ENCODE data around the gene TMOD2. TPM values are rescaled to one million over a fixed set of nuclear protein-coding genes. Genes with fewer than 3 reads are reported as not detected.

The TMOD2 gene
- total and polyA plus RNA-seq, 11 donors = 1.3 to 10.9 (median 6.1) TPM

DNA sequence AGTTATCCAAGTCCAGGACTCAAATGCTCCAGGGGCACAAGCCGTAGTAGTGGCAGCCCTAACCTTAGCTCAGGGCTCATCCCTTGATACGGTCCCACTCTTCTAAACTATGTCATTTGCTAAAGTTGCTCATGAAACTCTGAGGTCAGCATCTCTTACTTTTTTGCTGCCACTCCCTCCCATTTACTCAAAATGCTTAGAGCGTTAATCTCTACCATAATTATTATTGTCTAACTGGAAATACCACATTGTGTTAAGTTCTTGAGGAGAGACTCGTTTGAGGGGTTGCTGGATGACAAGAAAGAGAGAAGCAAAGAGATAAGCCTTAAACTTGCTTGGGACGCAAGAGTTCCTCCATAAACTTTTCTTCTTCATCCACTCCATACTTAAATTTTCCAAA, 51.2 kb downstream of the TMOD2 start:
- no peaks in the 10 kb centered on the region for H3K27me3 ChIP-seq
- intact Hi-C loops (cut with DNase I) = no loop called here
- no peak overlapping the region for H3K27ac ChIP-seq
- 95 to 97% (median 97%) methylated on average over 5 of the region's 5 CpGs for WGBS, 4 donors
- ATAC-seq (no peak), DNase-seq (no peak)
- peaks cover 0 to 5% (median 0%) of the 10 kb centered on the region in 12 donors for H3K4me1 ChIP-seq
- TF ChIP-seq POLR2A (IDR thresholded peaks at IDR 0.05) = no peak
- TF ChIP-seq, protein P1, sequence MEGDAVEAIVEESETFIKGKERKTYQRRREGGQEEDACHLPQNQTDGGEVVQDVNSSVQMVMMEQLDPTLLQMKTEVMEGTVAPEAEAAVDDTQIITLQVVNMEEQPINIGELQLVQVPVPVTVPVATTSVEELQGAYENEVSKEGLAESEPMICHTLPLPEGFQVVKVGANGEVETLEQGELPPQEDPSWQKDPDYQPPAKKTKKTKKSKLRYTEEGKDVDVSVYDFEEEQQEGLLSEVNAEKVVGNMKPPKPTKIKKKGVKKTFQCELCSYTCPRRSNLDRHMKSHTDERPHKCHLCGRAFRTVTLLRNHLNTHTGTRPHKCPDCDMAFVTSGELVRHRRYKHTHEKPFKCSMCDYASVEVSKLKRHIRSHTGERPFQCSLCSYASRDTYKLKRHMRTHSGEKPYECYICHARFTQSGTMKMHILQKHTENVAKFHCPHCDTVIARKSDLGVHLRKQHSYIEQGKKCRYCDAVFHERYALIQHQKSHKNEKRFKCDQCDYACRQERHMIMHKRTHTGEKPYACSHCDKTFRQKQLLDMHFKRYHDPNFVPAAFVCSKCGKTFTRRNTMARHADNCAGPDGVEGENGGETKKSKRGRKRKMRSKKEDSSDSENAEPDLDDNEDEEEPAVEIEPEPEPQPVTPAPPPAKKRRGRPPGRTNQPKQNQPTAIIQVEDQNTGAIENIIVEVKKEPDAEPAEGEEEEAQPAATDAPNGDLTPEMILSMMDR (IDR thresholded peaks at IDR 0.05) = no peak
- H3K4me3 ChIP-seq = no peak overlapping the region
- peaks cover 0 to 47% (median 19%) of the 10 kb centered on the region in 9 donors for H3K36me3 ChIP-seq
- H3K9me3 ChIP-seq = no peaks in the 10 kb centered on the region

DNA sequence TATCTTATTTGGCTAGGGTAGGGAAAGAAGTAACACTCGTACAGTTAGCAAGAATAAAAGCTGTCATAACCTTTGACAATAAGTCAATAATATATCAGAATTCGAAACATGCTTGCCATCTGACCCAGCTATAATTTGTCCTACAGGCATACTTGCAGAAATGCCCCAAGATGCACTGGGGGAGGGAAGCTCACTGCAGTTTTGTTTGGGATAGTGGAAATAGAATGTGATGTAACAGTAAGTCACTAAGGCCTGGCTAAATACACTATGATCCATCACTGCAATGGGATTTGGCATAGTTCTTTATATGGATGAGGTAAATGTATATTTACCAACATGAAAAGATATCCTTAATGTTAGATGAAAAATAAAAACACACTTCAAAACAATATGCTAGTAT, 52.6 kb downstream of the TMOD2 start:
- no peak for DNase-seq
- TF ChIP-seq, protein P1 (IDR thresholded peaks at IDR 0.05) = no peak
- no peak for ATAC-seq
- intact Hi-C loops (cut with DNase I) = no loop called here
- H3K9me3 ChIP-seq = no peaks in the 10 kb centered on the region
- H3K4me3 ChIP-seq = no peak overlapping the region
- H3K27ac ChIP-seq = no peak overlapping the region
- H3K27me3 ChIP-seq = no peaks in the 10 kb centered on the region
- 91 to 99% (median 95%) methylated on average over 2 of the region's 2 CpGs for WGBS, 4 donors
- H3K36me3 ChIP-seq = peaks cover 0 to 49% (median 24%) of the 10 kb centered on the region in 9 donors
- peaks cover 0 to 5% (median 0%) of the 10 kb centered on the region in 12 donors for H3K4me1 ChIP-seq

DNA sequence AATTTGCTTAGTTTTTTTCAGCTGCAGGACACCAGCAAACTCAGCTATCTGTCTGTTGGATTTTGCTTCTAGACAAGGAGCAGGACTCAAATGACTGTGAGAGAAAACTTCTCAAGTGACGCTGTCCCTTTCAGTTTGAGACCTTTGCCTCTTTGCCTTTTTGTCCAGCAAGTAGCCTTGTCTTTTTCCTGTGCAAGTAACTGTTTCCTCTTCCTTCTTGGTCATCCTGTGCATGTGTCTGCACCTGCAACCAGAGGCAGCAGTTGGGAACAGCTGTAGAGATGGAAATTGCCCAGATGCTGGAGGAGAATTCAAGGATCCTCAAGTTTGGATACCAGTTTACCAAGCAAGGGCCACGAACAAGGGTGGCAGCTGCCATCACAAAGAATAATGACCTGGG, 54.7 kb downstream of the TMOD2 start:
- WGBS, 4 donors = 64 to 81% (median 76%) methylated on average over 2 of the region's 2 CpGs
- Histone ChIP-seq H3K4me1 (peaks cover 0 to 5% (median 0%) of the 10 kb centered on the region in 12 donors), H3K27ac (peak overlapping the region in 2 of 12 donors; percentile 24), H3K36me3 (peaks cover 0 to 60% (median 22%) of the 10 kb centered on the region in 9 donors), H3K9me3 (no peaks in the 10 kb centered on the region), H3K27me3 (no peaks in the 10 kb centered on the region), H3K4me3 (no peak overlapping the region)
- no peak for ATAC-seq
- TF ChIP-seq, protein P1 (IDR thresholded peaks at IDR 0.05) = no peak
- TF ChIP-seq POLR2A (IDR thresholded peaks at IDR 0.05) = no peak
- intact Hi-C loops (cut with DNase I) = no loop called here
- no peak for DNase-seq

DNA sequence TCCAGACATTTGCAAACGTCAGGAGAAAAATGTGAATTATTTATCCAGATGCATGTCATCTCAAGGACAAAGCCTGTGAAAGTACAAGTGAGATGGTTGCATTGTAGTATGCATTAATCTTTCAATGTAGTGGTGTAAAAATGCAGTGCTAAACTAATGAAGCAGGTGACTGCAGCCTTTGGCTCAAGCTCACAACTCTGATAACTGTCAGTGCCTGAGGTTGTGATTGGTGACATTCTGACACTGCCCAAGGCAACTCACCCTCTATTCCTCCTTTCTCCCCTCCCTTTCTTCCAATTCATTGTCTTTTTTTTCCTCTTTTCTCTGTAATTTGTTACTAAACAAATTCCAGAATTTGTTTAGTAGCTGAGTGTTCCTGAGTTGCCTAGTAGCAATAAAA, 58.1 kb downstream of the TMOD2 start:
- H3K36me3 ChIP-seq = peaks cover 0 to 58% (median 20%) of the 10 kb centered on the region in 9 donors
- WGBS, 4 donors = 30 to 49% (median 31%) methylated on average over 1 of the region's 1 CpG
- no peak for ATAC-seq

More for the DNA sequence above, 58.1 kb downstream of the TMOD2 start:
- H3K27ac ChIP-seq = no peak overlapping the region
- no peaks in the 10 kb centered on the region for H3K9me3 ChIP-seq
- no peaks in the 10 kb centered on the region for H3K4me1 ChIP-seq
- H3K27me3 ChIP-seq = no peaks in the 10 kb centered on the region
- H3K4me3 ChIP-seq = no peak overlapping the region
- TF ChIP-seq, protein P1 (IDR thresholded peaks at IDR 0.05) = no peak
- TF ChIP-seq POLR2A (IDR thresholded peaks at IDR 0.05) = no peak
- intact Hi-C loops (cut with DNase I) = no loop called here
- no peak for DNase-seq

Data from heart left ventricle (tissue), 16 donors.